Loucy (cell line): ENCODE measurements around the gene SLC52A1.

Experiments used
- CTCF ChIP-seq: fragments of 200-600 bp; sonication (generic); conservative IDR thresholded peaks from 2 replicates; pipeline ENCODE4 v1.5.1; 2014; ENCODE audit warnings: mild to moderate bottlenecking, antibody characterized with exemption, low read length
- EZH2phosphoT487 ChIP-seq: fragments of 200-600 bp; IDR thresholded peaks from 2 replicates; pipeline ENCODE4 v1.6.1; 2018; ENCODE audit warnings: antibody characterized with exemption, mild to moderate bottlenecking, moderate library complexity, borderline replicate concordance

GRCh38 chr17:5027916-5028315 is 7.3 kb downstream of the SLC52A1 start:
- TF ChIP-seq CTCF (no peak), EZH2phosphoT487 (no peak)
